PC-3 (cell line): Measurements from ENCODE around the gene C11orf87.

Source experiments
- EZH2 ChIP-seq: fragments of 300-600 bp; sonication (generic); IDR thresholded peaks from one replicate; pipeline ENCODE4 v1.6.1; 2017; ENCODE audit warnings: antibody characterized with exemption, mild to moderate bottlenecking, low read length; ENCODE audit not compliant: unreplicated experiment
- TF ChIP-seq, protein P1 (sequence below): fragments of 300-600 bp; sonication (generic); conservative IDR thresholded peaks from 2 replicates; pipeline ENCODE4 v1.5.1; 2017; ENCODE audit warnings: antibody characterized with exemption, low read depth, mild to moderate bottlenecking, low read length

DNA sequence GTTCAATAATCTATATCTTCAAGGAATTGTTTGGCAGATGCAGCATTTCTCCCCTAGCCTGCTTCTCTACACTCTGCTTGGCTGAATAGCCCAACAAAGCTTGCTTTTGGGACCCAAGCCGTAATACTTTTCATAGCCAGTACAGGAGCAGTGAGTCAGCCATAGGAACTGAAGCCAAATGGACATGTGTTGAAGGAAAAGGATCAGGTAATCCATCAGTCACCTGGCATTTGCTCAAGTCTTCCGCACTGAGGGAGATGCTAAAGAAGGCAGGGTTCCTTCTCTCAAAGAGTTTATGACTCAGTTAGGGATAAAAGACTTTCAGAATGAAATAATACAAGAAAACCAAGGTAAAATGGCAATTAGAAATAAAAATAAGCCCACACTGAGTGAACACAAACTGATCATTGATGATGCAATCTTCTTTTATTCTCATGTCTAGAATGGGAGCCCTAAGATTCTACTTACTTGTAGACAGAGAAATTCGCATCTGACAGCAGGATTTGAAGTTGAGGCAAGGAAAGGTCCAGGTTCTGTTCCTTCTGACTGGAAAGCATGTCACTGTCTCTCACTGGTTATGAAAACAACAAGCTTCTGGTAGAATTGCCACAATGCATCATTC lies 13.2 kb downstream of the C11orf87 start:
- TF ChIP-seq EZH2, result no peak
- TF ChIP-seq, protein P1, sequence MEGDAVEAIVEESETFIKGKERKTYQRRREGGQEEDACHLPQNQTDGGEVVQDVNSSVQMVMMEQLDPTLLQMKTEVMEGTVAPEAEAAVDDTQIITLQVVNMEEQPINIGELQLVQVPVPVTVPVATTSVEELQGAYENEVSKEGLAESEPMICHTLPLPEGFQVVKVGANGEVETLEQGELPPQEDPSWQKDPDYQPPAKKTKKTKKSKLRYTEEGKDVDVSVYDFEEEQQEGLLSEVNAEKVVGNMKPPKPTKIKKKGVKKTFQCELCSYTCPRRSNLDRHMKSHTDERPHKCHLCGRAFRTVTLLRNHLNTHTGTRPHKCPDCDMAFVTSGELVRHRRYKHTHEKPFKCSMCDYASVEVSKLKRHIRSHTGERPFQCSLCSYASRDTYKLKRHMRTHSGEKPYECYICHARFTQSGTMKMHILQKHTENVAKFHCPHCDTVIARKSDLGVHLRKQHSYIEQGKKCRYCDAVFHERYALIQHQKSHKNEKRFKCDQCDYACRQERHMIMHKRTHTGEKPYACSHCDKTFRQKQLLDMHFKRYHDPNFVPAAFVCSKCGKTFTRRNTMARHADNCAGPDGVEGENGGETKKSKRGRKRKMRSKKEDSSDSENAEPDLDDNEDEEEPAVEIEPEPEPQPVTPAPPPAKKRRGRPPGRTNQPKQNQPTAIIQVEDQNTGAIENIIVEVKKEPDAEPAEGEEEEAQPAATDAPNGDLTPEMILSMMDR, result no peak
